Left forelimb (tissue), 1 donor: Measurements from ENCODE around the gene VKORC1.
"Not testable (repeated sequence)": the region's sequence is repeated elsewhere in the genome, so short reads cannot be mapped to it uniquely, and the experiment has no call there.

Experiments used
- DNase-seq: peaks from one replicate; pipeline ENCODE4 v3.0.0-alpha.2; 2018; ENCODE audit warnings: low spot score

The VKORC1 gene

DNA sequence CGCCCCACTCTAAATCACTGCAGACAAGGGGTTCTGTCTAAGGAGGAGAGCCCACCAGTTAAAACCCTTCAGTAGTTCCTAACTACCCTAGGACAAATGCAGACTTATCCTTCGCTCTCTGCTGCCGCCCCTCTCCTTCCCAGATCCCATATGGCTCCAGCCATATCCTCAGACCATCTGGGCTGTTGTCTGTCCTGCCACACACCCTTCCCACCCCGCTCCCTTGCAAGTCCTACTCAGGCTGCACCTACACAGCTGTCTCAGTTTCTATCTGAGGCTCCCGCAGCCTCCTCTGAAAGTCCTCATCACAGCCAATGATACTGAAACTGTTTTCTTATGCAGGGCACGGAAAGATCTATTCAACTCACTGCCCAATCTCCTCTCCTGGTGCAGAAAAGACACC, 12.9 kb upstream of the VKORC1 start:
- DNase-seq: no peak

- no peak for DNase-seq
These were observed 12.2 kb upstream of the VKORC1 start for GRCh38 chr16:31106509-31107464.

DNA sequence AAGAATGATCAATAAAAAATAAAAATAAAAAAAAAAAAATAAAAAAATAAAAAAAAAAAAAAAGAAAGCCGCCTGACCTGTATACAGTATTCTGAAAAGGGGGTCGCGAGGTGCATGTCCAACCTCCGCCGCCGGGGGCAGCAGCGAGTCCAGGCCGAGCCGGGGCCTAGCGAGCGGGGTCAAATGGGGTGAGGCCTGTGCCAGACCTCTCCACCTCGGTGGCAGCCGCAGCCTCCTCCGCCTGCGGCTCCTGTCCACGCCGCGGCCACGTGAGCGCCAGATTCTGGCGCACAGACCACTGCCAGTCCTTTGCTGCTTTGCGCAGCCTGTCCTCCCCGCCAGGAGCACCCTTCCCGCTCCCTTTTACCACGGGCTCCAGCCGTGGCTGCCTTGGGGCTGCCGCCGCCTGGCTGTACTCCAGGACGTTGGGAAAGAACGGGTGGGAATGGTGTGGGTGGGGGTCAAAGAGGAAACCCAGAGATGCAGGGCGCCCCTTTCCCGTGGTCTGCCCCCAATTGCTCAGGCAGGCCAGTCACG, 11.1 kb upstream of the VKORC1 start:
- DNase-seq: peak; percentile 87

DNA sequence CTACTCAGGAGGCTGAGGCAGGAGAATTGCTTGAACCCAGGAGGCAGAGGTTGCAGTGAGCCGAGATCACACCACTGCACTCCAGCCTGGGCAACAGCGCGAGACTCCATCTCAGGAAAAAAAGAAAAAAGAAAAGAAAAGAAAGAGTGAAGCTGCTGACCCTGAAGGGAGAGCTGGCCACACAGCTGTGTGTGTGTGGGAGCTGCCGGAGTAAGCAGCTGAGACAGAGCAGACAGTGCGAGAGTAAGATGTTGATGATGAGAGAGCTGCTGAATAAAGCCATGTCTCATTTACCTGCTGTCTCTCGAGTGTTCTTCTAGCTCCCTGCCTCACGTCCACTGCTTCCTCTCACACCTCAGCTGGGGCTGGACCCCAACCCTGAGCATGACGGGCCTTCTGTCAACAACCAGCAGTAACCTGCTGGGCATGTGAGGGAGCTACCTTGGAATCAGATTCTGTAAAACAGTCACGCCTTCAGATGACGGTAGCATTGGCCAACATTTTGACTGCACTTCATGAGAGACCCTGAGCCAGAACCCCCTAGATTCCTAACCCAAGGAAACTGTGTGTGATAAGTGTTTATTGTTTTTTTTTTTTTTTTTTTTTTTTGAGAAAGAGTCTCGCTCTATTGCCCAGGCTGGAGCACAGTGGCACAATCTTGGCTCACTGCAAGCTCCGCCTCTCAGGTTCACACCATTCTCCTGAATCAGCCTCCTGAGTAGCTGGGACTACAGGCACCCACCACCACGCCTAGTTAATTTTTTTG, 6.5 kb upstream of the VKORC1 start:
- DNase-seq: not testable (repeated sequence)

- DNase-seq: no peak
These were observed 5.5 kb upstream of the VKORC1 start for GRCh38 chr16:31099860-31100638.

GRCh38 chr16:31094088-31094423, 541 bp downstream of the VKORC1 start:
- DNase-seq: no peak

- no peak for DNase-seq
These were observed 1.4 kb downstream of the VKORC1 start for GRCh38 chr16:31093132-31093703.

- no peak for DNase-seq
These were observed 2.3 kb downstream of the VKORC1 start for GRCh38 chr16:31092330-31092729.

DNA sequence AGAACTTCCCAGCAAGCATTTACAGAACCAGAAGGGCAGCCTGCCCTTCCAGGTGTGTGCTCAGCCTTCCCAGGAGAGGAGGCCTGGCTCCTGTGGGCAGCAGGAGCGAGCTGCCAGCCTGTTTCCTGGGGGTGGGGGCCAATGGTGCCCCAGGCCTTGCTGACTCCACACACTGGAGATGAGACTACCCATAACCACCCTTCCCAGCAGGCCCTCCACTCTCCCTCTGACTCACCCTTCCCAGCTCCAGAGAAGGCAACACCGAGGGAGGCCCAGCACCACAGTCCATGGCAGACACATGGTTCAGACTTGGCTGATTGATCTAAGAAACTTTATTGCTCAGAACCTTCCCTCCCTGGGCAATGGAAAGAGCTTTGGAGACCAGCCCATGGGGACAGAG, 4.1 kb downstream of the VKORC1 start:
- DNase-seq: no peak

- DNase-seq: no peak
These were observed 5.4 kb downstream of the VKORC1 start for GRCh38 chr16:31089199-31089598.

DNA sequence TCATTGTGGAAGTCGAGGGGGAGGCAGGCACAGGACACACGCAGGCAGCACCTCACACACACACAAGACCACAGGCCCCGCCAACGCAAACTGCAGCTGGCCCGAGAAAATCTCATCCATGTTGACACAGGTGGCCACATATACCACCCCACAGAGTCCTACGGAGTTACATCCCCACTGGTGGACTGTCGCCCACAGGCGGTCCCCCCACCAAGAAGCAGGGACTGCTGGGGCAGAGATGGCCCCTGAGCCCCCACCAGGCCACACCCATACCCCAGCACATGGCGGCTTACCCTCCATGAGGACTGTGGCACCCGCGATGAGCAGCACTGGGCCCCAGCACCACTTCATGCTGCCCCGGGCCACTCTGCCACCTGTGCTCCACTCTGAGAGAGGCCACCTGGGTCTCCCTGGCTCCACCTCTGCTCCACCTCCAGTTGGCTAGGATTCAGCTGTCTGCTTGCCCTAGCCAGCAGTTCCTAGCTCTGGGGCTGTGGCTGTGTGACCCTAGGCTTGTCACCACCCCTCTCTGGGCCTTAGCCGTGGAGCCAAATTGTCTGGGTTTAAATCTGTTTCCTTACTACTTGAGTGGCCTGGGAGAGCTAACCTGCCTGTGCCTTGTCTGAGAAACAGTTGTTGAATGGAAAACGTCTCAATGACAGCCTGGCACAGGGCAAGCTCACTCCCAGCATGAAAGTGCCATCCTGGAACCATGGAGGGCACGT, 6.0 kb downstream of the VKORC1 start, which contains the start of gene PRSS53:
TSS of gene PRSS53 (minus strand) at position 485 of the 725 bp plus-strand sequence. CDS start at position 351, 134 bp downstream.
- no peak for DNase-seq

- DNase-seq: no peak
These were observed 6.6 kb downstream of the VKORC1 start for GRCh38 chr16:31087971-31088370.

- no peak for DNase-seq
These were observed 7.1 kb downstream of the VKORC1 start for GRCh38 chr16:31087481-31087880.

- no peak for DNase-seq
These were observed 8.0 kb downstream of the VKORC1 start for GRCh38 chr16:31086629-31086906.

DNA sequence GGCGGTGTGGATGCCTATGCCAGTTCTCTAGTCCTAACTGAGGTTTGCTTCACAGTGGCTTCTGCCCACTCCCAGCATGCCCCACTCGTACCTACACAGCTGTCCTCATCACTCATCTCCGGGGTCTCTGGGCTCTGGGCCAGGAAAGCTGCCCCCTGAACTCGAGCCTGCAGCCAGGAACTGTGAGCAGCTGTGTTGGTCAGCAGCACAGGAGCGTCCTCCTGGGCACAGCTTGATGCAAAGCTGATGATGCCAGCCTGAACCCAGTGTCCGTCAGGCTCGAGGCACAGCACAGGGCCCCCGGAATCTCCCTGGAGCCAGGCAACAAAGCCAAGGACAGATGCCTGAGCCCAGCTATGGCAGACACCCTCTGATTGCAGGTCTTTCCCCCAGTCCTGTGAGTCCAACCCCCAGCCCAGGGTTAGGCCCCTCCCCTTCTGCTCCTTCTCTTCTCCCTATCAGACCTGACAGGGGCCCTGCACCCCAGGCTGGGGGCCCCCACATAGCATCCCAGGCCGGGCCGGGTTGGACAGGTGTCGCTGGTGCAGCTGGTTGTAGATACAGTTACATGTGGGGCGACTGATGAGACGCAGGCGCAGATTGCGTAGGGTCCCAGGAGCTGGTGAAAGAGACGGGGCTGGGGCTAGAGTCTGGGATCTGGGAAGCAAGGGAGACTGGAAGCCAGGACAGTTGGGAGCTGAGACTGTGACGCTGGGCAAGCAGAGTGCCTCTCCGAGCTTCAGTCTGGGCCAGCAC, 8.5 kb downstream of the VKORC1 start:
- no peak for DNase-seq

DNA sequence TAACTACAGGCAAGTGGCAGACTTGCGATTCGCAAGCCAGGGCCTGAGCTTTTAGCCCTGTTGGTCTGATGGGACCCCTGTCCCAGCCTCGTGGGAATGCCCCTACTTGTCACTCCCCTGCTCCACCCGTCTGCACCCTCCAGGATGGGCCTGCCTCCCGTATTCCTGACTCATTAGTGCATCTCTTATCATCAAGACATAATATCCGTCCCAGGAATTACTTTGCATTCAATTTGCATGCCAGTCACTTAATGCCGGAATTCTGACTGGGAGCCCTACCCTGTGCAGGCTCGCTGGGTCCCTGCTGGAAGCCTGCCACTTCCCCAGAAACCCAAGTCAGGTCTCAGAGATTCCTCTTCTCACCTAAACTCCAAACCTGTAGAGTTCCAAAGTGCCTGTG, 9.2 kb downstream of the VKORC1 start:
- DNase-seq: no peak

- no peak for DNase-seq
These were observed 9.9 kb downstream of the VKORC1 start for GRCh38 chr16:31084584-31085302.

DNA sequence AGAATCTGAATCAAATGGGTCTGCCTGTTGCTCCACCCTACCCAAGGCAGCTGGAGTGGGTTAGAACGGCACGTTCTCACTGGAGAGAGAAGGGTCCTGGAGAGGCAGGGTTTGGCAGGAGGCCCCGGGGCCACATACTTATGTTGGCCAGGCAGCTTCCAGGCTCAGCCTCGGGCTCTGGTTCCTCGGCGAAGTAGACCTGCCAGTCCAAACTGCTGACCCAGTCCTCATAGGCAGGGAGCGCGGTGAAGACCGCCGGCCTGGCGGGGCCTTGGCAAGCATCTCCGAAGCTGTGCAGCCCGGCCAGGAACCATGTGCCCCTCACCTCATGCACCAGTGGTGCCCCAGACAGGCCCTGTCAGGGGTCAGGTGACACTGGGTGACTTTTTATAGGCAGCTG, 10.6 kb downstream of the VKORC1 start:
- DNase-seq: no peak

DNA sequence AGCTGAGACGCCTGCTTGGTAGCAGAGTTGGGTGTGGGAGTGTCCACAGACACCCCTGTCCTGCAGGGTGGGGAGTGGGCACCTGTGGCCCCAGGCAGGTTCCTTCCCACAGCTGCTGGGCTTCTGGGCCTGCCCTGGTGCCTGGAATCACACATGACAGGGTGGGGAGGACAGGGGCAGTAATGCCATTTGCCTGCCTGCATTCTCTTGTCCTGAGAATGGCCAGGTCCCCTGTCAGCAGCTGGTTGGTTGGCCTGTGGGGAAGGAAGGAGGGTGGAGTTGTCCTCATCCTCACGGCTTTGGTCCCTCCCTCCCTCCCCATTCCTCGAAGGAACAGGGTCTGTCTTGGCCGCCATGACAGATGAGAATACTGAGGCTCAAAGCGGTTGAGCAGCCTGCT, 11.0 kb downstream of the VKORC1 start:
- DNase-seq: no peak

GRCh38 chr16:31083081-31083480, 11.5 kb downstream of the VKORC1 start:
- DNase-seq: no peak
